ENCODE measurements around the gene NXPH3. TPM values are rescaled to one million over a fixed set of nuclear protein-coding genes. Genes with fewer than 3 reads are reported as not detected.

NXPH3 gene
- total and polyA plus RNA-seq, 10 of the 15 experiments (the other 5 are each of a cell fraction or from before 2014, with no cell fraction given) = 0.08 to 0.35 (median 0.12) TPM; not detected in 2

GRCh38 chr17:49630113-49630900 is 54.6 kb downstream of the NXPH3 start (continued):
- TF ChIP-seq ZNF217 (IDR thresholded peaks at IDR 0.05) (no peak), ZNF274 (IDR thresholded peaks at IDR 0.05; ENCODE audit: insufficient read depth, insufficient read length) (no peak), PRDM15 (CRISPR knock-in tag; IDR thresholded peaks at IDR 0.05) (no peak), YY1 (IDR thresholded peaks at IDR 0.05; ENCODE audit: low read depth, low read length) (no peak), MEF2A (IDR thresholded peaks at IDR 0.05; ENCODE audit: insufficient read depth, low read depth, low read length) (no peak)

GRCh38 chr17:49631496-49631895 is 55.8 kb downstream of the NXPH3 start:
- no peak for DNase-seq (ENCODE audit: low read depth, low spot score)
- Histone ChIP-seq H2AFZ (ENCODE audit: control insufficient read depth, low read depth, low read length) (no peak overlapping the region), H3K27ac (ENCODE audit: control insufficient read depth, insufficient read depth) (no peak overlapping the region), H3K36me3 (ENCODE audit: control insufficient read depth in 2 of 2, insufficient read depth in 2 of 2, low read length in 1 of 2) (0 out of 4 replicates have a peak, but pooled peaks cover 0 to 3% of the 10 kb centered on the region in 2 experiments), H4K20me1 (ENCODE audit: control insufficient read depth, insufficient read depth) (no peaks in the 10 kb centered on the region), H3K79me2 (ENCODE audit: control insufficient read depth, insufficient read depth, low read length) (peaks cover 26% of the 10 kb centered on the region), H3K4me3 (no peak overlapping the region), H3K9ac (ENCODE audit: control insufficient read depth, insufficient read depth, low read length) (no peak overlapping the region), H3K27me3 (replicated peaks in 1 of 2; ENCODE audit: control insufficient read depth in 2 of 2, insufficient read depth in 2 of 2, low read length in 1 of 2) (no peaks in the 10 kb centered on the region), H3K4me2 (ENCODE audit: control insufficient read depth, insufficient read depth) (no peak overlapping the region), H3K9me3 (replicated peaks; ENCODE audit: control insufficient read depth, insufficient read depth, low read length) (no peaks in the 10 kb centered on the region), H3K4me1 (ENCODE audit: control insufficient read depth, insufficient read depth, low read length) (no peaks in the 10 kb centered on the region)
- RAD21 ChIA-PET (ENCODE audit: unreplicated experiment) = interaction anchor here (0.6 to 1.1 kb wide), 4 partner anchors 14 to 65 kb away, joined by 3 read pairs; partner anchors contain the start of gene SPOP
- SMC1A ChIA-PET (ENCODE audit: uncharacterized antibody, unreplicated experiment) = interaction anchor here (1.0 to 5.6 kb wide), 6 partner anchors 15 to 64 kb away, joined by 3 to 53 read pairs (median 5); no protein-coding TSS in a partner anchor
- in situ Hi-C loops (cut with MboI) (no loop called here), intact Hi-C loops (cut with micrococcal nuclease; ENCODE audit: unreplicated experiment) (no loop called here)
- 100% methylated on average over 1 of the region's 1 CpG for WGBS (ENCODE audit: insufficient coverage, insufficient replicate concordance, low lambda C conversion rate, missing lambda C conversion rate)
- BruUV-seq (replicated peaks) = no TSS peak
- ATAC-seq = no peak
- POLR2A ChIA-PET = interaction anchor here (0.6 to 1.6 kb wide), 4 partner anchors 13 to 45 kb away, joined by 3 to 18 read pairs (median 6); no protein-coding TSS in a partner anchor
- CTCF ChIA-PET = interaction anchor here (0.9 to 2.0 kb wide), 4 partner anchors 15 to 75 kb away, joined by 3 to 9 read pairs (median 6); no protein-coding TSS in a partner anchor
- peak; percentile 23 for FAIRE-seq
- TF ChIP-seq ZNF592 (IDR thresholded peaks at IDR 0.05) (no peak), BRCA1 (IDR thresholded peaks at IDR 0.05; ENCODE audit: low read depth, low read length) (no peak), YY1 (IDR thresholded peaks at IDR 0.05; ENCODE audit: low read depth, low read length) (no peak), NFXL1 (IDR thresholded peaks at IDR 0.05; ENCODE audit: borderline replicate concordance) (no peak), BCLAF1 (IDR thresholded peaks at IDR 0.05) (no peak), NFYB (IDR thresholded peaks at IDR 0.05; ENCODE audit: insufficient read depth, low read depth, low read length) (no peak)

All from GM12878 (cell line).